ENCODE measurements around the gene TCF23. TPM values are rescaled to one million over a fixed set of nuclear protein-coding genes. Genes with fewer than 3 reads are reported as not detected.

TCF23 gene
- total and polyA plus RNA-seq, 4 donors: under 0.01 to 0.05 (median 0.02) TPM; not detected in 1

DNA sequence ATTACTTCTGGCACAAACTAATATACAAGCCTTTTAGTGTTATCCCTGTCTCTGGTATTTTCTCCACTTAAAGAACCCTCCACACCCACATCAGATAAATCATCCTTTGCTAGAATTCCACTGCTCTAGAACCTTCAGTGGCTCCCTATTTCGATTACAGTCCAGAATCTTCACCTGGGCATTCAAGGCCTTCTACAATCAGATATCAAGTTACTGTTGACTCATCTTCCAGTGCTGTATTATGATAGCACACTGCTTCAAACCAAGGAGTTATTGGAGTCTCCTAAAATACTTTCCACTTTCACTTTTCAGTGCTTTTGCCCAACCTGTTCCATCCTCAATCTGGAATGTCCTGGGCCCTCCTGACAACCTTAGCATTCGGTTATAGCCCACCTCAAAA lies 33.3 kb upstream of the TCF23 start:
- Histone ChIP-seq H3K36me3 (ENCODE audit: control insufficient read depth in 4 of 4, insufficient read depth in 3 of 4, low read depth in 1 of 4, low read length in 3 of 4) (no peaks in the 10 kb centered on the region), H3K27me3 (ENCODE audit: control insufficient read depth in 4 of 4, insufficient read depth in 4 of 4, low read length in 3 of 4) (peaks cover 0 to 2% (median 0%) of the 10 kb centered on the region in 4 donors), H3K4me3 (ENCODE audit: low read depth in 1 of 3, low read length in 3 of 3) (no peak overlapping the region), H3K4me1 (ENCODE audit: control insufficient read depth in 4 of 4, insufficient read depth in 4 of 4, low read length in 3 of 4) (peaks cover 0 to 10% (median 9%) of the 10 kb centered on the region in 4 donors), H3K9ac (ENCODE audit: low read depth in 1 of 2, low read length in 2 of 2) (no peak overlapping the region), H3K9me3 (ENCODE audit: control insufficient read depth in 4 of 4, low read length in 3 of 4) (no peaks in the 10 kb centered on the region), H3K27ac (ENCODE audit: low read depth in 1 of 2, low read length in 2 of 2) (no peak overlapping the region)
- 74% methylated on average over 2 of the region's 2 CpGs for WGBS
- DNase-seq (ENCODE audit: low spot score): no peak
- TF ChIP-seq, protein P1, sequence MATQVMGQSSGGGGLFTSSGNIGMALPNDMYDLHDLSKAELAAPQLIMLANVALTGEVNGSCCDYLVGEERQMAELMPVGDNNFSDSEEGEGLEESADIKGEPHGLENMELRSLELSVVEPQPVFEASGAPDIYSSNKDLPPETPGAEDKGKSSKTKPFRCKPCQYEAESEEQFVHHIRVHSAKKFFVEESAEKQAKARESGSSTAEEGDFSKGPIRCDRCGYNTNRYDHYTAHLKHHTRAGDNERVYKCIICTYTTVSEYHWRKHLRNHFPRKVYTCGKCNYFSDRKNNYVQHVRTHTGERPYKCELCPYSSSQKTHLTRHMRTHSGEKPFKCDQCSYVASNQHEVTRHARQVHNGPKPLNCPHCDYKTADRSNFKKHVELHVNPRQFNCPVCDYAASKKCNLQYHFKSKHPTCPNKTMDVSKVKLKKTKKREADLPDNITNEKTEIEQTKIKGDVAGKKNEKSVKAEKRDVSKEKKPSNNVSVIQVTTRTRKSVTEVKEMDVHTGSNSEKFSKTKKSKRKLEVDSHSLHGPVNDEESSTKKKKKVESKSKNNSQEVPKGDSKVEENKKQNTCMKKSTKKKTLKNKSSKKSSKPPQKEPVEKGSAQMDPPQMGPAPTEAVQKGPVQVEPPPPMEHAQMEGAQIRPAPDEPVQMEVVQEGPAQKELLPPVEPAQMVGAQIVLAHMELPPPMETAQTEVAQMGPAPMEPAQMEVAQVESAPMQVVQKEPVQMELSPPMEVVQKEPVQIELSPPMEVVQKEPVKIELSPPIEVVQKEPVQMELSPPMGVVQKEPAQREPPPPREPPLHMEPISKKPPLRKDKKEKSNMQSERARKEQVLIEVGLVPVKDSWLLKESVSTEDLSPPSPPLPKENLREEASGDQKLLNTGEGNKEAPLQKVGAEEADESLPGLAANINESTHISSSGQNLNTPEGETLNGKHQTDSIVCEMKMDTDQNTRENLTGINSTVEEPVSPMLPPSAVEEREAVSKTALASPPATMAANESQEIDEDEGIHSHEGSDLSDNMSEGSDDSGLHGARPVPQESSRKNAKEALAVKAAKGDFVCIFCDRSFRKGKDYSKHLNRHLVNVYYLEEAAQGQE (IDR thresholded peaks at IDR 0.05): no peak
- no peak for TF ChIP-seq JUND (IDR thresholded peaks at IDR 0.05)
- no peak for TF ChIP-seq NR2F2 (IDR thresholded peaks at IDR 0.05)
- TF ChIP-seq, protein P2, sequence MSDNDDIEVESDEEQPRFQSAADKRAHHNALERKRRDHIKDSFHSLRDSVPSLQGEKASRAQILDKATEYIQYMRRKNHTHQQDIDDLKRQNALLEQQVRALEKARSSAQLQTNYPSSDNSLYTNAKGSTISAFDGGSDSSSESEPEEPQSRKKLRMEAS (IDR thresholded peaks at IDR 0.05): no peak
- TF ChIP-seq RXRA (IDR thresholded peaks at IDR 0.05): no peak
- TF ChIP-seq, protein P3, sequence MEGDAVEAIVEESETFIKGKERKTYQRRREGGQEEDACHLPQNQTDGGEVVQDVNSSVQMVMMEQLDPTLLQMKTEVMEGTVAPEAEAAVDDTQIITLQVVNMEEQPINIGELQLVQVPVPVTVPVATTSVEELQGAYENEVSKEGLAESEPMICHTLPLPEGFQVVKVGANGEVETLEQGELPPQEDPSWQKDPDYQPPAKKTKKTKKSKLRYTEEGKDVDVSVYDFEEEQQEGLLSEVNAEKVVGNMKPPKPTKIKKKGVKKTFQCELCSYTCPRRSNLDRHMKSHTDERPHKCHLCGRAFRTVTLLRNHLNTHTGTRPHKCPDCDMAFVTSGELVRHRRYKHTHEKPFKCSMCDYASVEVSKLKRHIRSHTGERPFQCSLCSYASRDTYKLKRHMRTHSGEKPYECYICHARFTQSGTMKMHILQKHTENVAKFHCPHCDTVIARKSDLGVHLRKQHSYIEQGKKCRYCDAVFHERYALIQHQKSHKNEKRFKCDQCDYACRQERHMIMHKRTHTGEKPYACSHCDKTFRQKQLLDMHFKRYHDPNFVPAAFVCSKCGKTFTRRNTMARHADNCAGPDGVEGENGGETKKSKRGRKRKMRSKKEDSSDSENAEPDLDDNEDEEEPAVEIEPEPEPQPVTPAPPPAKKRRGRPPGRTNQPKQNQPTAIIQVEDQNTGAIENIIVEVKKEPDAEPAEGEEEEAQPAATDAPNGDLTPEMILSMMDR (IDR thresholded peaks at IDR 0.05; ENCODE audit: low read depth, low read length, missing input control): no peak
- TF ChIP-seq, protein P4, sequence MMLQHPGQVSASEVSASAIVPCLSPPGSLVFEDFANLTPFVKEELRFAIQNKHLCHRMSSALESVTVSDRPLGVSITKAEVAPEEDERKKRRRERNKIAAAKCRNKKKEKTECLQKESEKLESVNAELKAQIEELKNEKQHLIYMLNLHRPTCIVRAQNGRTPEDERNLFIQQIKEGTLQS (IDR thresholded peaks at IDR 0.05): no peak

DNA sequence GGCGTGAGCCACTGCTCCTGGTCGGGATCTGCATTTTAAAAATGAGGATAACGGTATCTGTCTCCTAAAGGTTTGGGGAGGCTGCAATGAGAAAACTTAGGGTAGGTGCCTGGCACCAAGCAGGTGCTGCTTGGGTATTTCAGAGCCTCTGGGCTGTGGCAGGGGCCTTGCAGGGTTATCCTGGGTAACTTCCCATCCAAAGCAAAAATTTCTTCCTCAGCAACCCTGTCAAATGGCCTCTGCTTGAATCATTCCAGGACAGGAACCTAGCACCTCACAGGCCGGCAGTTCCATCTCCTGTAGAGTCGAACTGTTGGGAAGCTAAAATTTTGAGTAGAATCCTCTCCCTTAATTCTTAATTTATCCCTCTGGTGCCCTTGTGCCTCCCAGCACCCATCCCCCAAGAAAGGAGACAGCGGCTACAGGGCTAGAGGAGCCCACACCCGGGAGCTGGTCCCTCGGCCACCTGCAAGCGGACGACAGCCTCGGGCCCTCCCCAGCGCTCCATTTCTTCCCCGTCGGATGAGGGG lies 30.7 kb upstream of the TCF23 start:
- H3K9ac ChIP-seq (ENCODE audit: low read depth in 1 of 2, low read length in 2 of 2): no peak overlapping the region
- no peak for DNase-seq (ENCODE audit: low spot score)
- peaks cover 0 to 2% (median 0%) of the 10 kb centered on the region in 4 donors for H3K27me3 ChIP-seq (ENCODE audit: control insufficient read depth in 4 of 4, insufficient read depth in 4 of 4, low read length in 3 of 4)
- H3K27ac ChIP-seq (ENCODE audit: low read depth in 1 of 2, low read length in 2 of 2): no peak overlapping the region
- 64% methylated on average over 14 of the region's 14 CpGs for WGBS
- H3K9me3 ChIP-seq (ENCODE audit: control insufficient read depth in 4 of 4, low read length in 3 of 4): no peaks in the 10 kb centered on the region
- TF ChIP-seq GABPA (IDR thresholded peaks at IDR 0.05 in 1 of 2, conservative IDR thresholded peaks at IDR 0.05 in 1 of 2) (no peak), JUND (IDR thresholded peaks at IDR 0.05) (no peak), SP1 (IDR thresholded peaks at IDR 0.05) (no peak), FOXA1 (IDR thresholded peaks at IDR 0.05) (no peak), NR2F2 (IDR thresholded peaks at IDR 0.05) (no peak), FOXA2 (IDR thresholded peaks at IDR 0.05) (no peak), RXRA (IDR thresholded peaks at IDR 0.05) (no peak), TAF1 (conservative IDR thresholded peaks at IDR 0.05) (no peak), YY1 (IDR thresholded peaks at IDR 0.05) (no peak), RAD21 (IDR thresholded peaks at IDR 0.05) (no peak), EGR1 (IDR thresholded peaks at IDR 0.05; ENCODE audit: low read depth in 2 of 2) (no peak)
- TF ChIP-seq, protein P2 (IDR thresholded peaks at IDR 0.05): no peak
- TF ChIP-seq, protein P1 (IDR thresholded peaks at IDR 0.05): no peak
- TF ChIP-seq, protein P3 (IDR thresholded peaks at IDR 0.05; ENCODE audit: low read depth, low read length, missing input control): no peak
- TF ChIP-seq, protein P5, sequence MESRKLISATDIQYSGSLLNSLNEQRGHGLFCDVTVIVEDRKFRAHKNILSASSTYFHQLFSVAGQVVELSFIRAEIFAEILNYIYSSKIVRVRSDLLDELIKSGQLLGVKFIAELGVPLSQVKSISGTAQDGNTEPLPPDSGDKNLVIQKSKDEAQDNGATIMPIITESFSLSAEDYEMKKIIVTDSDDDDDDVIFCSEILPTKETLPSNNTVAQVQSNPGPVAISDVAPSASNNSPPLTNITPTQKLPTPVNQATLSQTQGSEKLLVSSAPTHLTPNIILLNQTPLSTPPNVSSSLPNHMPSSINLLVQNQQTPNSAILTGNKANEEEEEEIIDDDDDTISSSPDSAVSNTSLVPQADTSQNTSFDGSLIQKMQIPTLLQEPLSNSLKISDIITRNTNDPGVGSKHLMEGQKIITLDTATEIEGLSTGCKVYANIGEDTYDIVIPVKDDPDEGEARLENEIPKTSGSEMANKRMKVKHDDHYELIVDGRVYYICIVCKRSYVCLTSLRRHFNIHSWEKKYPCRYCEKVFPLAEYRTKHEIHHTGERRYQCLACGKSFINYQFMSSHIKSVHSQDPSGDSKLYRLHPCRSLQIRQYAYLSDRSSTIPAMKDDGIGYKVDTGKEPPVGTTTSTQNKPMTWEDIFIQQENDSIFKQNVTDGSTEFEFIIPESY (IDR thresholded peaks at IDR 0.05): no peak
- no peaks in the 10 kb centered on the region for H3K36me3 ChIP-seq (ENCODE audit: control insufficient read depth in 4 of 4, insufficient read depth in 3 of 4, low read depth in 1 of 4, low read length in 3 of 4)
- H3K4me1 ChIP-seq (ENCODE audit: control insufficient read depth in 4 of 4, insufficient read depth in 4 of 4, low read length in 3 of 4): peaks cover 0 to 11% (median 10%) of the 10 kb centered on the region in 4 donors
- peak overlapping the region in 1 of 3 donors; percentile 52 for H3K4me3 ChIP-seq (ENCODE audit: low read depth in 1 of 3, low read length in 3 of 3)

Measured in liver (tissue), 9 donors.